GM04504 (cell line): ENCODE data around the gene SLC25A1.

Experiments
- DNase-seq: peaks from one replicate; pipeline ENCODE4 v3.0.0-alpha.2; 2012; ENCODE audit warnings: low read depth

Gene SLC25A1

GRCh38 chr22:19137384-19138216 is 40.9 kb downstream of the SLC25A1 start:
- no peak for DNase-seq

DNA sequence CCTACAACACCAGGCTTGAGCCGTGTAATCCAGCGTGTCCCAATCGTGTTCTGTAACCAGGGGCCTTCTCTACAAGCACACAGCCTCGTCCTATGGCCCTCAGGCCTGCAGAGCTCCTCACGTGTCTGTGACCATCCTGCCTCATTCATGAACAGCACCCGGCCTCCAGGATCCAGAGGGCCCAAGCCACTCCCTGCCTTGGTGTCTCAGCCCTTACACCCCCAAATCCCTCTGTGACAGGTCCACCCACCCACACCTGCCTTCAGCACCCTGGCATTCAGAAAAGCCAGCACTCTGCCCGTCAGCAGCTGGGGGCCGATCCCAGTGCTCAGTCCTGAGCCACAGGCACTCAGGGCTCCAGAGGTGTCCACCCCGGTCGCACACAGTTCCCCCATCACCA is 41.6 kb downstream of the SLC25A1 start:
- no peak for DNase-seq

DNA sequence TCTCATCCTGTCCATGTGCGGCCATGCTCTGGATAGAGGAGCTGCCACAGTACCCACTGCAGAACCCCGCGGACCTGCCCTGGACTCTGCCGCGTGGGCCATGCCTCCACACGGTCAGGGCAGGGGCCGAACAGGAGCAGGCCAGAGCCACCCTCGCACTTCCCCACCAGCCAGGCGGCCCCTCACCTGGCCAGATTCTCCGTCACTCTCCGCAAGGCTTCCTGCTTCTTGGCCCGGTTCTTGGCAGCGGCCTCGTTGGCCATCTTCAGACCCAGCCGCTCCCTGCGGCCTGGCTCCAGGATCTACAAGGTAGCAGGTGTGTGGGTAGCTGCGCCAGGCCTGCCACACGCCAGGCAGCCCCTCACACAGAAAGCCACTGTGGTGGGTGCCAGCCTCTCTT is 43.7 kb downstream of the SLC25A1 start:
- no peak for DNase-seq

DNA sequence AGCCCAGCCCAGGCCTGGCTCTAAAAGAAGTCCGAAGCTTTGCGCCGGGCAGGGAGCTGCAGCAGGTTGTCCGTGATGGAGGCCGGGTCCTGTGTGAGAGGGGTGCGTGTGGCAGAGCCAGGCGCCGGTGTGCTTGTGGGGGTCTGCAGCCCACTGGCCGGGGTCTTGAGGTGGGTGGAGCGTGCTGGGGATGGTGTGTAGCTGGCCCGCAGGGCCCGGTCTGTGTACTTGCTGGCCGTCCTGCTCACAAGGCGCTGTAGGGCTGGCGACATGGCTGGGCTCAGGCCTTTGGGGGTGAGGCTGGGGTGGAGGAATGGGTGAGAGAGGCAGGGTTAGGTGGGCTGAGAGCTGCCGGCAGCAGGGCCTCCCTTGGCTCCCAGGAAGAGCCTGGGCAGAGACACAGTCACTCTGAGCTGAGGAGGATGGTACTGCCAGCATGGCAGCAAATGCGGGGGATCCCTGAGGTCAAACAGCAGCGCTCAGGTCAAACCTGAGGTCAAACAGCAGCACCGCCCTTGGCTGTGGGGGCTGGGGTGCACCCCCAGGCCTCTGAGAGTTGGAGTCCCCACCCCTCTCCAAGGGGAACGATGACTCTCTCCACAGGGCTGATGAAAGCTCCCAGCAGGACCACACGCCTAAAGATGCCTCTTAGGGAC is 44.2 kb downstream of the SLC25A1 start:
- no peak for DNase-seq

GRCh38 chr22:19133561-19133960 is 45.0 kb downstream of the SLC25A1 start:
- DNase-seq = no peak

GRCh38 chr22:19132693-19133400 is 45.7 kb downstream of the SLC25A1 start:
- DNase-seq = no peak

GRCh38 chr22:19132153-19132552 is 46.4 kb downstream of the SLC25A1 start:
- no peak for DNase-seq

DNA sequence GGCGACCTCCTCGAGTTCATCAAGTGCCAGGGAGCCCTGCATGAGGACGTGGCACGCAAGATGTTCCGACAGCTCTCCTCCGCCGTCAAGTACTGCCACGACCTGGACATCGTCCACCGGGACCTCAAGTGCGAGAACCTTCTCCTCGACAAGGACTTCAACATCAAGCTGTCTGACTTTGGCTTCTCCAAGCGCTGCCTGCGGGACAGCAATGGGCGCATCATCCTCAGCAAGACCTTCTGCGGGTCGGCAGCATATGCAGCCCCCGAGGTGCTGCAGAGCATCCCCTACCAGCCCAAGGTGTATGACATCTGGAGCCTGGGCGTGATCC is 46.9 kb downstream of the SLC25A1 start:
- no peak for DNase-seq

DNA sequence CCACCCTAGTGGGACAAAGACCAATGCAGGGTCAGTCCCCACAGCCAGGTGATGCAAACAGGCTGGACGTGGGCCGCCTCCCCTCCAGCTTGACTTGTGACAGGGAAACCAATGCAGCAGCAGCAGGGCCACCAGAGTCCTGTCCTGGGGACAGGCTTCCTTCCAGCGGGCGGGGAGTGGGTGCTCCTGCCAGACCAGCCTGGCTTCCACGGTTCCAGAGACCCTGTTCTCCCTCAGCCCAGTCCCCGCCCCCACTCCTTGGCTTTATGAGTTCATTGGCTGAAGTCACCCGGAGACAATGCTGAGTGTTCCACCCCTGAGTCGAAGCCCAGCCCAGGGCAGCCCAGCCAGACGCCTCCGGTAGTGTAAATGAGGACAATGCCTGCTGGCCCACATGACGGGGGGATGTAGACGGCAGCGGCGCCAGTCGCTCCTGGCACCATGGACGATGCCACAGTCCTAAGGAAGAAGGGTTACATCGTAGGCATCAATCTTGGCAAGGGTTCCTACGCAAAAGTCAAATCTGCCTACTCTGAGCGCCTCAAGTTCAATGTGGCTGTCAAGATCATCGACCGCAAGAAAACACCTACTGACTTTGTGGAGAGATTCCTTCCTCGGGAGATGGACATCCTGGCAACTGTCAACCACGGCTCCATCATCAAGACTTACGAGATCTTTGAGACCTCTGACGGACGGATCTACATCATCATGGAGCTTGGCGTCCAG is 47.4 kb downstream of the SLC25A1 start, which contains the start of gene TSSK2:
Gene TSSK2, plus strand, starts transcription at position 350 of the 726 bp plus-strand sequence. Its CDS starts 92 bp downstream, at position 442.
- DNase-seq = no peak

DNA sequence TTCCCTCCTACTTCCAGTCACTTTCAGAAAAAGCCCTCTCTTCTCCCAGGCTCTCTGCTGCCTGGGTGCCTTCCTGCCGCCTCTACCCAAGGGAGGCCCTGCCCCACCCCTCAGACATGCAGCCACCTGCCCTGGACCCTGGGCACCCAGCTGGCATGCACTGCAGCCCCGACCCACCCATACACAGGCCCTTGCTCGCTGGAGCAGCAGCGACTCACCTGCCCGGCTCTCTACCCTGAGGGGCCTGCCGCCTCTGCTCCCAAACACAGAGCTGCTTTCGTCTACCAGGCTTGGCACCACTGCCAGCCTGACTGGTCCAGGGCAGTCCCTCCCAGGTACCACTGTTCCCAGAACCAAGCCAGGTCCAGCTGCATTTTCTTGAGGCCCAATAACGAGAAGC is 48.7 kb downstream of the SLC25A1 start:
- DNase-seq = no peak

GRCh38 chr22:19128946-19129727 is 49.4 kb downstream of the SLC25A1 start:
- DNase-seq = no peak

- no peak for DNase-seq
Observed at GRCh38 chr22:19128009-19128401, 50.5 kb downstream of the SLC25A1 start.

- DNase-seq = no peak
Observed at GRCh38 chr22:19127329-19128008, 51.1 kb downstream of the SLC25A1 start.

- no peak for DNase-seq
Observed at GRCh38 chr22:19126309-19127273, 51.9 kb downstream of the SLC25A1 start.
